Testis (tissue), 3 donors: ENCODE measurements around the gene CALHM3. TPM values are rescaled to one million over a fixed set of nuclear protein-coding genes. Genes with fewer than 3 reads are reported as not detected.
"Not testable (repeated sequence)": the region's sequence is repeated elsewhere in the genome, so short reads cannot be mapped to it uniquely, and the experiment has no call there.

ENCODE experiments used
- DNase-seq: peaks from one replicate; pipeline ENCODE4 v3.0.0-alpha.2; 2019
- H3K27ac ChIP-seq, 2 donors: fragments of 200-600 bp; sonication (generic); one replicate each; pipeline ENCODE4 v1.5.1; 2019
- H3K27me3 ChIP-seq: fragments of 200-600 bp; sonication (generic); one replicate; pipeline ENCODE4 v1.5.1; 2019
- H3K36me3 ChIP-seq: fragments of 200-600 bp; sonication (generic); one replicate; pipeline ENCODE4 v1.5.1; 2017; ENCODE audit warnings: low read depth; ENCODE audit errors: missing control alignments
- H3K4me1 ChIP-seq: fragments of 200-600 bp; sonication (generic); one replicate; pipeline ENCODE4 v1.5.1; 2019
- H3K4me3 ChIP-seq, 2 donors: fragments of 200-600 bp; sonication (generic); one replicate each; pipeline ENCODE4 v1.5.1; 2017 to 2019
- H3K9me3 ChIP-seq: fragments of 200-600 bp; sonication (generic); one replicate; pipeline ENCODE4 v1.5.1; 2017
- CTCF ChIP-seq, 3 experiments: fragments of 450-650 bp in 2 of 3; fragments of 200-600 bp in 1 of 3; sonication (generic) in 1 of 3; IDR thresholded peaks; one replicate each; pipeline ENCODE4 v1.5.1; 2016 to 2019; ENCODE audit warnings: antibody characterized with exemption in 3 of 3, mild to moderate bottlenecking in 2 of 3, moderate library complexity in 1 of 3
- POLR2A ChIP-seq: fragments of 450-650 bp; IDR thresholded peaks from one replicate; pipeline ENCODE4 v1.6.1; 2017; ENCODE audit warnings: antibody characterized with exemption, mild to moderate bottlenecking, moderate library complexity
- WGBS, 2 donors: methylation state at CpG; one replicate each; pipeline ENCODE4 v1.1.5; 2018; 5-methylcytosine and 5-hydroxymethylcytosine counted together
- intact Hi-C: fragments of 100-400 bp; cut with DNase I; formaldehyde crosslinking; loops from one replicate; pipeline ENCODE4 v1.15.1; 2023; ENCODE audit warnings: low total_unique reads
- polyA plus RNA-seq: library from polyadenylated mRNA; stranded (reverse); fragments of 350-450 nt; fragmentation: Illumina TruSeq; extraction: RNeasy Lipid Tissue Mini Kit (QIAGEN cat#74804); gene quantifications from one replicate; pipeline ENCODE4 v1.2.3, GENCODE V29; 2014; ENCODE audit warnings: low read depth, low replicate concordance; ENCODE audit not compliant: insufficient read depth
- total RNA-seq, 2 donors: library from RNA; depleted of rRNA; stranded (reverse); fragments of >200 nt; gene quantifications; one replicate each; pipeline ENCODE4 v1.2.3, GENCODE V29; 2016

Gene CALHM3
- total and polyA plus RNA-seq, 3 donors from 2014 or later, result 0.39 to 0.93 (median 0.88) TPM

- DNase-seq, result peak; percentile 13
- Histone ChIP-seq H3K27me3 (no peaks in the 10 kb centered on the region), H3K36me3 (no peaks in the 10 kb centered on the region), H3K27ac (no peak overlapping the region), H3K9me3 (no peaks in the 10 kb centered on the region), H3K4me1 (peaks cover 26% of the 10 kb centered on the region), H3K4me3 (no peak overlapping the region)
- intact Hi-C loops, result no loop called here
- TF ChIP-seq POLR2A, result no peak
- TF ChIP-seq CTCF (IDR thresholded peaks at IDR 0.05), result no peak
- WGBS, 2 donors, result 69 to 79% methylated on average over 7 to 9 of the region's 10 CpGs
Measured at GRCh38 chr10:103507235-103508191, 28.5 kb upstream of the CALHM3 start.

DNA sequence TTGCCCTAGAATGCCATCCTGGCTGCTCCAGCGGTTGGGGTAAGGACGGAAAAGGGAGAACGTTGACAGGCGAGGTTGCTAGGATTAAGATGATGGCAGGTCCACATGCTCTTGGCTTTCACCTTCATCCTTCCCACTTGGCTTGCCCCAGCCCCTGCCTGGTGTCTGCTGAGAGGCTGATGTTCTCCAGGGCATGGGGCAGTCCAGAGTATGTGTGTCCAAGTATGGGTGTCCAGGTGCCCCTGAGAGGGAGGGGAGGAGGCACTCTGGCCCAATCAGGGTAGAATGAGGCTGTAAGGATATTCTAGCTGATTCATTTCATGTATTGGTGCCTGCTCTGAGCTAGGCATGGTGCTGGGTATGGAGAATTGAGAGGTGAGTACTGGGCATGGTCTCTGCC, 27.0 kb upstream of the CALHM3 start:
- WGBS, 2 donors, result 74 to 94% methylated on average over 3 to 4 of the region's 4 CpGs
- no peaks in the 10 kb centered on the region for H3K27me3 ChIP-seq
- no peaks in the 10 kb centered on the region for H3K9me3 ChIP-seq
- no peak overlapping the region for H3K4me3 ChIP-seq
- no peak for DNase-seq
- no peaks in the 10 kb centered on the region for H3K36me3 ChIP-seq
- H3K4me1 ChIP-seq, result peaks cover 26% of the 10 kb centered on the region
- TF ChIP-seq POLR2A (no peak), CTCF (IDR thresholded peaks at IDR 0.05) (no peak)
- intact Hi-C loops, result no loop called here
- H3K27ac ChIP-seq, result no peak overlapping the region

GRCh38 chr10:103504181-103504783, 25.2 kb upstream of the CALHM3 start:
- 38% methylated on average over 10 of the region's 10 CpGs for WGBS, 2 donors
- TF ChIP-seq POLR2A (no peak), CTCF (IDR thresholded peaks at IDR 0.05) (no peak)
- H3K9me3 ChIP-seq, result no peaks in the 10 kb centered on the region
- H3K27ac ChIP-seq, result peak overlapping the region; percentile 14 to 72
- no peak overlapping the region for H3K4me3 ChIP-seq
- H3K27me3 ChIP-seq, result no peaks in the 10 kb centered on the region
- peak; percentile 74 for DNase-seq
- intact Hi-C loops, result no loop called here
- peaks cover 37% of the 10 kb centered on the region for H3K4me1 ChIP-seq
- H3K36me3 ChIP-seq, result no peaks in the 10 kb centered on the region

DNA sequence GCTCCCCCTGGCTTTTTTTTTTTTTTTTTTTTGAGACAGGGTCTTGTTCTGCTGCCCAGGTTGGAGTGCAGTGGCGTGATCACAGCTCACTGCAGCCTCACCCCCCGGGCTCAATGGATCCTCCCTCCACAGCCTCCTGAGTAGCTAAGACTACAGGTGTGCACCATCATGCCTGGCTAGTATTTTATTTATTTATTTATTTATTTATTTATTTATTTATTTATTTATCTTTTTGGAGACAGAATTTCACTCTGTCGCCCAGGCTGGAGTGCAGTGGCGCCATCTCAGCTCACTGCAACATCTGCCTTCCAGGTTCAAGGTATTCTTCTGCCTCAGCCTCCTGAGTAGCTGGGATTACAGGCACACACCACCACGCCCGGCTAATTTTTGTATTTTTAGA, 24.7 kb upstream of the CALHM3 start:
- H3K36me3 ChIP-seq, H3K9me3 ChIP-seq, H3K4me3 ChIP-seq, intact Hi-C loops, DNase-seq, H3K27me3 ChIP-seq: not testable (repeated sequence)
- peak overlapping the region; percentile 14 to 72 for H3K27ac ChIP-seq
- 81 to 86% methylated on average over 6 of the region's 6 CpGs for WGBS, 2 donors
- peaks cover 37% of the 10 kb centered on the region for H3K4me1 ChIP-seq

DNA sequence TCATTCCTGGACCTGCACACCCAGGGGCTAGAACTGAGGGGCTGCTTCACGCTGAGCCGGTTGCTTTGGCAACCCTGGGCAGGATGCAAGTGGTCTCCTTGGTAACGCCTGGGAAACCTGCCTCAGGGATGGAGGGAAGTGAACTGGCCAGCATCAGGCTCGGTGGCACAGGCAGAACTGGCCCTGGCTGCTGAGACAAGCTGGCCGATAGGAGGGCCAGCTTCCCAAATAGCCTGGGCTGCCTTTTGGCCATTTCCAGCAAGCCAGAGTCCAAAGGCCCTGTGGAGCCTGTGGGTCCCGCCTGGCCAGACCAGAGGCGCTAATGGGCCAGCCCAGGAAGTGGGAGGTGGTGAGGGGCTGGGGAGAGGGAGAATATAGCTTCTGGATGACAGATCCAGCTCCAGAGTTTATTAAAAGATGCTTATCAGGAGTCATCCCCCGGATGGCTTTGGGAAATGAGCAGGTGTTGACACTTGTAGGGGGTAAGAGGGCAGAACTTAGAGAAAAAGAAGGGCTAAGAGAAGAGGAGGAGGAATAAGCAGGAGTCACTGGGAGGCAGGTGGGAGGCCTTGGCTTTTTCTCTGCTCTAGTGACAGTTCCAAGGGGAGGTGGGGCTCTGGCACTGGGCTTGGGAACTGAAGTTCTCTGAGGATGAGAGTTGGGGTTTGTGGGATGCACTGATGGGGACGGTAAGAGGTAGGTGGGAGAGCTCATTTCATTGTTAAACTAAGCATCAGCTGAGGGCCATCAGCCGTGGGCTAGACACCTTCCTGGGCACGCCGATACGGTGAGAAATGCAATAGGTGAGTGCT, 24.0 kb upstream of the CALHM3 start:
- no peak for DNase-seq
- no peak for TF ChIP-seq CTCF (IDR thresholded peaks at IDR 0.05)
- no peak for TF ChIP-seq POLR2A
- Histone ChIP-seq H3K27ac (peak overlapping the region in 1 of 2 donors; percentile 39), H3K4me3 (no peak overlapping the region), H3K9me3 (no peaks in the 10 kb centered on the region), H3K4me1 (peaks cover 37% of the 10 kb centered on the region), H3K27me3 (no peaks in the 10 kb centered on the region), H3K36me3 (no peaks in the 10 kb centered on the region)
- 70 to 83% methylated on average over 10 to 13 of the region's 13 CpGs for WGBS, 2 donors
- intact Hi-C loops, result no loop called here
